Caco-2 (cell line): ENCODE measurements around the gene TAX1BP1. TPM values are rescaled to one million over a fixed set of nuclear protein-coding genes. Genes with fewer than 3 reads are reported as not detected.

Source experiments
- BruUV-seq: library from RNA; stranded (reverse); fragments of 400-500 nt; replicated peaks from 2 replicates; lab custom pipeline; 2021; lab: Mats Ljungman, UMichigan
- CTCF ChIA-PET: fragments of 300-600 bp; sonication (Branson Sonifier 250); formaldehyde crosslinking; loops from one replicate; lab custom pipeline; 2022; ENCODE audit warnings: antibody characterized with exemption; lab: Charles Lee
- POLR2A ChIA-PET: fragments of 300-600 bp; sonication (Branson Sonifier 250); formaldehyde crosslinking; loops from one replicate; lab custom pipeline; 2022; ENCODE audit warnings: antibody characterized with exemption; lab: Charles Lee
- DNase-seq, 2 experiments: peaks; one replicate each; pipeline versions ENCODE4 v3.0.0 to v3.0.0-alpha.2; 2020 to 2022
- H3K27me3 ChIP-seq: replicated peaks from 2 replicates; pipeline ENCODE4 v1.6.0; 2011; ENCODE audit warnings: low read length; ENCODE audit not compliant: control insufficient read depth, insufficient read depth
- H3K36me3 ChIP-seq: 2 replicates; pipeline ENCODE4 v1.5.1; 2011; ENCODE audit warnings: low read length; ENCODE audit not compliant: control insufficient read depth, insufficient read depth
- H3K4me1 ChIP-seq: fragments of 250-450 bp; sonication (Bioruptor Pico); 2 replicates; pipeline ENCODE4 v1.5.1; 2020; ENCODE audit warnings: mild to moderate bottlenecking
- H3K4me3 ChIP-seq: 2 replicates; pipeline ENCODE4 v1.5.1; 2011; ENCODE audit warnings: low read depth, mild to moderate bottlenecking, control low read depth, low read length
- H3K9me3 ChIP-seq: fragments of 250-450 bp; sonication (Bioruptor Pico); 2 replicates; pipeline ENCODE4 v1.5.1; 2020; ENCODE audit warnings: mild to moderate bottlenecking, moderate library complexity
- H3K27ac Mint-ChIP-seq: one replicate; pipeline ENCODE4 v1.8.0; 2022; ENCODE audit warnings: mixed read lengths; ENCODE audit not compliant: unreplicated experiment
- H3K27me3 Mint-ChIP-seq: one replicate; pipeline ENCODE4 v1.8.0; 2022; ENCODE audit warnings: mixed read lengths; ENCODE audit not compliant: insufficient read depth, unreplicated experiment
- H3K36me3 Mint-ChIP-seq: one replicate; pipeline ENCODE4 v1.8.0; 2022; ENCODE audit warnings: mild to moderate bottlenecking, mixed read lengths; ENCODE audit not compliant: insufficient read depth, unreplicated experiment
- H3K4me1 Mint-ChIP-seq: one replicate; pipeline ENCODE4 v1.8.0; 2022; ENCODE audit warnings: low read depth, mixed read lengths; ENCODE audit not compliant: unreplicated experiment
- H3K4me3 Mint-ChIP-seq: one replicate; pipeline ENCODE4 v1.8.0; 2022; ENCODE audit warnings: mild to moderate bottlenecking, moderate library complexity, mixed read lengths; ENCODE audit not compliant: unreplicated experiment
- H3K9me3 Mint-ChIP-seq: one replicate; pipeline ENCODE4 v1.8.0; 2022; ENCODE audit warnings: mixed read lengths; ENCODE audit not compliant: unreplicated experiment
- CTCF ChIP-seq, 2 experiments: fragments of 200-600 bp in 1 of 2; IDR thresholded peaks; 1 replicate in 1 of 2; 2 replicates in 1 of 2; pipeline versions ENCODE4 v1.5.1 to v1.8.0; 2011 to 2022; ENCODE audit warnings: antibody characterized with exemption in 1 of 2, control low read depth in 1 of 2, inconsistent platforms in 1 of 2, low read depth in 1 of 2, low read length in 1 of 2, mild to moderate bottlenecking in 1 of 2, moderate library complexity in 1 of 2; ENCODE audit not compliant: insufficient read depth in 1 of 2, severe bottlenecking in 1 of 2, unreplicated experiment in 1 of 2
- intact Hi-C: fragments of 100-400 bp; cut with micrococcal nuclease; formaldehyde crosslinking; loops from one replicate; pipeline ENCODE4 v1.10.0; 2022; ENCODE audit not compliant: unreplicated experiment
- total RNA-seq: library from RNA; stranded (reverse); gene quantifications from 2 replicates; pipeline ENCODE4 v1.2.3, GENCODE V29; 2022

Gene TAX1BP1
- total RNA-seq, 1 experiment from 2014 or later, result 96.8 TPM

GRCh38 chr7:27860800-27861199 lies 120.8 kb downstream of the TAX1BP1 start:
- H3K9me3 Mint-ChIP-seq, result peaks cover under 1% of the 10 kb centered on the region
- POLR2A ChIA-PET, result no interaction called here
- DNase-seq, result no peak

GRCh38 chr7:27861747-27862146 lies 121.8 kb downstream of the TAX1BP1 start:
- peaks cover 12% of the 10 kb centered on the region for H3K27me3 Mint-ChIP-seq
- no peaks in the 10 kb centered on the region for H3K9me3 Mint-ChIP-seq
- ChIA-PET POLR2A (no interaction called here), CTCF (no interaction called here)
- no peak for DNase-seq
- H3K27ac Mint-ChIP-seq, result no peak overlapping the region
- no TSS peak for BruUV-seq
- no peaks in the 10 kb centered on the region for H3K36me3 ChIP-seq
- H3K4me3 ChIP-seq, result no peak overlapping the region
- H3K4me3 Mint-ChIP-seq, result no peak overlapping the region
- H3K27me3 ChIP-seq, result 0 out of 2 replicates have a peak, but pooled peaks cover 1% of the 10 kb centered on the region
- H3K36me3 Mint-ChIP-seq, result no peaks in the 10 kb centered on the region
- no peaks in the 10 kb centered on the region for H3K4me1 Mint-ChIP-seq
- intact Hi-C loops, result no loop called here
- H3K4me1 ChIP-seq, result no peaks in the 10 kb centered on the region
- no peaks in the 10 kb centered on the region for H3K9me3 ChIP-seq
- TF ChIP-seq CTCF (IDR thresholded peaks at IDR 0.05; ENCODE audit: insufficient read depth in 1 of 2, low read depth in 1 of 2, low read length in 1 of 2, severe bottlenecking in 1 of 2, unreplicated experiment in 1 of 2), result no peak

More at GRCh38 chr7:27860800-27861199, 120.8 kb downstream of the TAX1BP1 start:
- Histone ChIP-seq H3K9me3 (peaks cover 4% of the 10 kb centered on the region; the same call in 1 of the 2 replicates), H3K27me3 (0 out of 2 replicates have a peak, but pooled peaks cover 1% of the 10 kb centered on the region), H3K4me3 (no peak overlapping the region), H3K4me1 (no peaks in the 10 kb centered on the region), H3K36me3 (no peaks in the 10 kb centered on the region)
- no peaks in the 10 kb centered on the region for H3K36me3 Mint-ChIP-seq
- CTCF ChIA-PET, result no interaction called here
- intact Hi-C loops, result no loop called here
- no peak overlapping the region for H3K4me3 Mint-ChIP-seq
- H3K4me1 Mint-ChIP-seq, result no peaks in the 10 kb centered on the region
- BruUV-seq, result no TSS peak
- no peak for TF ChIP-seq CTCF (IDR thresholded peaks at IDR 0.05; ENCODE audit: insufficient read depth in 1 of 2, low read depth in 1 of 2, low read length in 1 of 2, severe bottlenecking in 1 of 2, unreplicated experiment in 1 of 2)
- H3K27ac Mint-ChIP-seq, result no peak overlapping the region
- peaks cover 12% of the 10 kb centered on the region for H3K27me3 Mint-ChIP-seq

GRCh38 chr7:27863880-27864279 lies 123.9 kb downstream of the TAX1BP1 start:
- Histone ChIP-seq H3K9me3 (no peaks in the 10 kb centered on the region), H3K4me1 (no peaks in the 10 kb centered on the region), H3K36me3 (no peaks in the 10 kb centered on the region), H3K4me3 (no peak overlapping the region), H3K27me3 (0 out of 2 replicates have a peak, but pooled peaks cover 1% of the 10 kb centered on the region)
- no peaks in the 10 kb centered on the region for H3K4me1 Mint-ChIP-seq
- H3K27me3 Mint-ChIP-seq, result peaks cover 12% of the 10 kb centered on the region
- no peak for TF ChIP-seq CTCF (IDR thresholded peaks at IDR 0.05; ENCODE audit: insufficient read depth in 1 of 2, low read depth in 1 of 2, low read length in 1 of 2, severe bottlenecking in 1 of 2, unreplicated experiment in 1 of 2)
- CTCF ChIA-PET, result no interaction called here
- no TSS peak for BruUV-seq
- POLR2A ChIA-PET, result no interaction called here
- no peak overlapping the region for H3K4me3 Mint-ChIP-seq
- intact Hi-C loops, result no loop called here
- no peak for DNase-seq
- H3K27ac Mint-ChIP-seq, result no peak overlapping the region
- H3K9me3 Mint-ChIP-seq, result no peaks in the 10 kb centered on the region
- H3K36me3 Mint-ChIP-seq, result no peaks in the 10 kb centered on the region
